ENCODE results near the gene RNF115. TPM values are rescaled to one million over a fixed set of nuclear protein-coding genes. Genes with fewer than 3 reads are reported as not detected.

Gene RNF115
- total RNA-seq, 3 donors from 2014 or later (not counting 1 experiment from before 2014, with no cell fraction given) = 26.7 to 31.8 (median 30.8) TPM

GRCh38 chr1:145701306-145701862, 122.5 kb downstream of the RNF115 start:
- no peaks in the 10 kb centered on the region for H3K27me3 ChIP-seq (ENCODE audit: control insufficient read depth, insufficient read depth, low read length)
- Mint-ChIP-seq H3K27me3 (ENCODE audit: low read depth in 2 of 2) (peaks cover 0 to 4% of the 10 kb centered on the region in 2 donors), H3K36me3 (no peaks in the 10 kb centered on the region), H3K4me3 (no peak overlapping the region), H3K4me1 (peaks cover 8 to 22% of the 10 kb centered on the region in 2 donors), H3K9me3 (no peaks in the 10 kb centered on the region), H3K27ac (no peak overlapping the region)
- 96% methylated on average over 2 of the region's 2 CpGs for WGBS (ENCODE audit: insufficient coverage)
- no peak for TF ChIP-seq CTCF (IDR thresholded peaks at IDR 0.05)
- H3K4me3 ChIP-seq (ENCODE audit: low read length) = no peak overlapping the region
- no peak for ATAC-seq
- no peaks in the 10 kb centered on the region for H3K36me3 ChIP-seq (ENCODE audit: control insufficient read depth, insufficient read depth, low read length)
- DNase-seq = no peak
- no peak overlapping the region for H3K27ac ChIP-seq (ENCODE audit: low read length)
- intact Hi-C loops (cut with micrococcal nuclease) = no loop called here
- no peaks in the 10 kb centered on the region for H3K4me1 ChIP-seq (ENCODE audit: control insufficient read depth, insufficient read depth, low read length)
- no peaks in the 10 kb centered on the region for H3K9me3 ChIP-seq (ENCODE audit: control insufficient read depth, insufficient read depth, low read length)

- Histone ChIP-seq H3K9me3 (ENCODE audit: control insufficient read depth, insufficient read depth, low read length) (no peaks in the 10 kb centered on the region), H3K4me1 (ENCODE audit: control insufficient read depth, insufficient read depth, low read length) (peaks cover 8% of the 10 kb centered on the region), H3K36me3 (ENCODE audit: control insufficient read depth, insufficient read depth, low read length) (no peaks in the 10 kb centered on the region), H3K27me3 (ENCODE audit: control insufficient read depth, insufficient read depth, low read length) (no peaks in the 10 kb centered on the region), H3K27ac (ENCODE audit: low read length) (no peak overlapping the region), H3K4me3 (ENCODE audit: low read length) (no peak overlapping the region)
- intact Hi-C loops (cut with micrococcal nuclease) = no loop called here
- no peak for TF ChIP-seq CTCF (IDR thresholded peaks at IDR 0.05)
- no peak for ATAC-seq
- Mint-ChIP-seq H3K9me3 (no peaks in the 10 kb centered on the region), H3K27me3 (ENCODE audit: low read depth in 2 of 2) (peaks cover 0 to 4% of the 10 kb centered on the region in 2 donors), H3K27ac (no peak overlapping the region), H3K4me3 (no peak overlapping the region), H3K4me1 (peaks cover 25 to 40% of the 10 kb centered on the region in 2 donors), H3K36me3 (no peaks in the 10 kb centered on the region)
- 98% methylated on average over 3 of the region's 3 CpGs for WGBS (ENCODE audit: insufficient coverage)
- no peak for DNase-seq
Measured at GRCh38 chr1:145696630-145696960, 127.3 kb downstream of the RNF115 start.

GRCh38 chr1:145695821-145696629, 127.9 kb downstream of the RNF115 start:
- H3K27me3 ChIP-seq (ENCODE audit: control insufficient read depth, insufficient read depth, low read length) = no peaks in the 10 kb centered on the region
- intact Hi-C loops (cut with micrococcal nuclease) = no loop called here
- Mint-ChIP-seq H3K36me3 (no peaks in the 10 kb centered on the region), H3K4me1 (peaks cover 31 to 46% of the 10 kb centered on the region in 2 donors), H3K9me3 (no peaks in the 10 kb centered on the region), H3K27ac (no peak overlapping the region), H3K27me3 (ENCODE audit: low read depth in 2 of 2) (peaks cover 0 to 4% of the 10 kb centered on the region in 2 donors), H3K4me3 (no peak overlapping the region)
- 85% methylated on average over 5 of the region's 5 CpGs for WGBS (ENCODE audit: insufficient coverage)
- H3K4me3 ChIP-seq (ENCODE audit: low read length) = no peak overlapping the region
- no peak overlapping the region for H3K27ac ChIP-seq (ENCODE audit: low read length)
- DNase-seq (no peak), ATAC-seq (no peak)
- no peak for TF ChIP-seq CTCF (IDR thresholded peaks at IDR 0.05)
- no peaks in the 10 kb centered on the region for H3K9me3 ChIP-seq (ENCODE audit: control insufficient read depth, insufficient read depth, low read length)
- no peaks in the 10 kb centered on the region for H3K36me3 ChIP-seq (ENCODE audit: control insufficient read depth, insufficient read depth, low read length)
- peaks cover 14% of the 10 kb centered on the region for H3K4me1 ChIP-seq (ENCODE audit: control insufficient read depth, insufficient read depth, low read length)
